SK-N-SH (cell line): ENCODE results near the gene DDX41.
"Not testable (repeated sequence)": the region's sequence is repeated elsewhere in the genome, so short reads cannot be mapped to it uniquely, and the experiment has no call there.

Source experiments
- FOXJ3 ChIP-seq: sonication (generic); formaldehyde crosslinking; IDR thresholded peaks from 2 replicates; pipeline ENCODE4 v1.5.1; 2020; ENCODE audit warnings: mild to moderate bottlenecking, missing genetic modification reagents
- JUND ChIP-seq: IDR thresholded peaks from 2 replicates; pipeline ENCODE4 v1.4.0; 2012
- POLR2AphosphoS5 ChIP-seq: IDR thresholded peaks from 2 replicates; pipeline ENCODE4 v1.6.1; 2012; ENCODE audit warnings: low read depth, low read length
- RFX5 ChIP-seq: IDR thresholded peaks from 2 replicates; pipeline ENCODE4 v1.6.1; 2012; ENCODE audit warnings: mild to moderate bottlenecking, improper control_type of control experiment, low read length
- SIN3A ChIP-seq: IDR thresholded peaks from 2 replicates; pipeline ENCODE4 v1.6.1; 2012; ENCODE audit warnings: low read depth, mild to moderate bottlenecking, low read length, moderate library complexity, borderline replicate concordance
- YY1 ChIP-seq: IDR thresholded peaks from 2 replicates; pipeline ENCODE4 v1.4.0; 2012; ENCODE audit warnings: low read depth, mild to moderate bottlenecking
- TF ChIP-seq, protein P1 (sequence below): IDR thresholded peaks from 2 replicates; pipeline ENCODE4 v1.6.1; 2012; ENCODE audit warnings: mild to moderate bottlenecking, low read depth, low read length, moderate library complexity
- TF ChIP-seq, protein P2 (sequence below): fragments of 200-600 bp; sonication (generic); IDR thresholded peaks from 2 replicates; pipeline ENCODE4 v1.6.1; 2017; ENCODE audit warnings: antibody characterized with exemption, mild to moderate bottlenecking, moderate library complexity
- TF ChIP-seq, protein P3 (sequence below): IDR thresholded peaks from 2 replicates; pipeline ENCODE4 v1.4.0; 2012; ENCODE audit warnings: low read depth, borderline replicate concordance
- TF ChIP-seq, protein P4 (sequence below): IDR thresholded peaks from 2 replicates; pipeline ENCODE4 v1.4.0; 2012; ENCODE audit warnings: low read depth
- TF ChIP-seq, protein P5 (sequence below): fragments of 150-350 bp; IDR thresholded peaks from 2 replicates; pipeline ENCODE4 v1.6.1; 2017; ENCODE audit warnings: antibody characterized with exemption, low read length, low read depth, borderline replicate concordance

DNA sequence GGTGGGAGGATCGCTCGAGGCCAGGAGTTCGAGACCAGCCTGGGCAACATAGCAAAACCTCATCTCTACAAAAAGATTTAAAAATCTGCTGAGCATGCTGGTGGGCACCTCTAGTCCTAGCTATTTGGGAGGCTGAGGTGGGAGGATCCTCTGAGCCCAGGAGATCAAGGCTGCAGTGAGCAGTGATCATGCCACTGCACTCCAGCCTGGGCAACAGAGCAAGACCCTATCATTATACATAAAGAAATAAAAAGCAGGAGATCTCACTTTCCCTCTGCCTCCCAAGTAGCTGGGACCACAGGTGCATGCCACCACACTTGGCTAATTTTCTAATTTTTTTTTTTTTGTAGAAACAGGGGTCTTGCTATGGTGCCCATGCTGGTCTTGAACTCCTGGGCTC lies 31.0 kb downstream of the DDX41 start:
- TF ChIP-seq, protein P1, sequence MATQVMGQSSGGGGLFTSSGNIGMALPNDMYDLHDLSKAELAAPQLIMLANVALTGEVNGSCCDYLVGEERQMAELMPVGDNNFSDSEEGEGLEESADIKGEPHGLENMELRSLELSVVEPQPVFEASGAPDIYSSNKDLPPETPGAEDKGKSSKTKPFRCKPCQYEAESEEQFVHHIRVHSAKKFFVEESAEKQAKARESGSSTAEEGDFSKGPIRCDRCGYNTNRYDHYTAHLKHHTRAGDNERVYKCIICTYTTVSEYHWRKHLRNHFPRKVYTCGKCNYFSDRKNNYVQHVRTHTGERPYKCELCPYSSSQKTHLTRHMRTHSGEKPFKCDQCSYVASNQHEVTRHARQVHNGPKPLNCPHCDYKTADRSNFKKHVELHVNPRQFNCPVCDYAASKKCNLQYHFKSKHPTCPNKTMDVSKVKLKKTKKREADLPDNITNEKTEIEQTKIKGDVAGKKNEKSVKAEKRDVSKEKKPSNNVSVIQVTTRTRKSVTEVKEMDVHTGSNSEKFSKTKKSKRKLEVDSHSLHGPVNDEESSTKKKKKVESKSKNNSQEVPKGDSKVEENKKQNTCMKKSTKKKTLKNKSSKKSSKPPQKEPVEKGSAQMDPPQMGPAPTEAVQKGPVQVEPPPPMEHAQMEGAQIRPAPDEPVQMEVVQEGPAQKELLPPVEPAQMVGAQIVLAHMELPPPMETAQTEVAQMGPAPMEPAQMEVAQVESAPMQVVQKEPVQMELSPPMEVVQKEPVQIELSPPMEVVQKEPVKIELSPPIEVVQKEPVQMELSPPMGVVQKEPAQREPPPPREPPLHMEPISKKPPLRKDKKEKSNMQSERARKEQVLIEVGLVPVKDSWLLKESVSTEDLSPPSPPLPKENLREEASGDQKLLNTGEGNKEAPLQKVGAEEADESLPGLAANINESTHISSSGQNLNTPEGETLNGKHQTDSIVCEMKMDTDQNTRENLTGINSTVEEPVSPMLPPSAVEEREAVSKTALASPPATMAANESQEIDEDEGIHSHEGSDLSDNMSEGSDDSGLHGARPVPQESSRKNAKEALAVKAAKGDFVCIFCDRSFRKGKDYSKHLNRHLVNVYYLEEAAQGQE: not testable (repeated sequence)
- not testable (repeated sequence) for TF ChIP-seq FOXJ3 (CRISPR knock-in tag); JUND; SIN3A; POLR2AphosphoS5; YY1; RFX5
- TF ChIP-seq, protein P2, sequence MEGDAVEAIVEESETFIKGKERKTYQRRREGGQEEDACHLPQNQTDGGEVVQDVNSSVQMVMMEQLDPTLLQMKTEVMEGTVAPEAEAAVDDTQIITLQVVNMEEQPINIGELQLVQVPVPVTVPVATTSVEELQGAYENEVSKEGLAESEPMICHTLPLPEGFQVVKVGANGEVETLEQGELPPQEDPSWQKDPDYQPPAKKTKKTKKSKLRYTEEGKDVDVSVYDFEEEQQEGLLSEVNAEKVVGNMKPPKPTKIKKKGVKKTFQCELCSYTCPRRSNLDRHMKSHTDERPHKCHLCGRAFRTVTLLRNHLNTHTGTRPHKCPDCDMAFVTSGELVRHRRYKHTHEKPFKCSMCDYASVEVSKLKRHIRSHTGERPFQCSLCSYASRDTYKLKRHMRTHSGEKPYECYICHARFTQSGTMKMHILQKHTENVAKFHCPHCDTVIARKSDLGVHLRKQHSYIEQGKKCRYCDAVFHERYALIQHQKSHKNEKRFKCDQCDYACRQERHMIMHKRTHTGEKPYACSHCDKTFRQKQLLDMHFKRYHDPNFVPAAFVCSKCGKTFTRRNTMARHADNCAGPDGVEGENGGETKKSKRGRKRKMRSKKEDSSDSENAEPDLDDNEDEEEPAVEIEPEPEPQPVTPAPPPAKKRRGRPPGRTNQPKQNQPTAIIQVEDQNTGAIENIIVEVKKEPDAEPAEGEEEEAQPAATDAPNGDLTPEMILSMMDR: not testable (repeated sequence)
- TF ChIP-seq, protein P3, sequence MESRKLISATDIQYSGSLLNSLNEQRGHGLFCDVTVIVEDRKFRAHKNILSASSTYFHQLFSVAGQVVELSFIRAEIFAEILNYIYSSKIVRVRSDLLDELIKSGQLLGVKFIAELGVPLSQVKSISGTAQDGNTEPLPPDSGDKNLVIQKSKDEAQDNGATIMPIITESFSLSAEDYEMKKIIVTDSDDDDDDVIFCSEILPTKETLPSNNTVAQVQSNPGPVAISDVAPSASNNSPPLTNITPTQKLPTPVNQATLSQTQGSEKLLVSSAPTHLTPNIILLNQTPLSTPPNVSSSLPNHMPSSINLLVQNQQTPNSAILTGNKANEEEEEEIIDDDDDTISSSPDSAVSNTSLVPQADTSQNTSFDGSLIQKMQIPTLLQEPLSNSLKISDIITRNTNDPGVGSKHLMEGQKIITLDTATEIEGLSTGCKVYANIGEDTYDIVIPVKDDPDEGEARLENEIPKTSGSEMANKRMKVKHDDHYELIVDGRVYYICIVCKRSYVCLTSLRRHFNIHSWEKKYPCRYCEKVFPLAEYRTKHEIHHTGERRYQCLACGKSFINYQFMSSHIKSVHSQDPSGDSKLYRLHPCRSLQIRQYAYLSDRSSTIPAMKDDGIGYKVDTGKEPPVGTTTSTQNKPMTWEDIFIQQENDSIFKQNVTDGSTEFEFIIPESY: not testable (repeated sequence)
- TF ChIP-seq, protein P4, sequence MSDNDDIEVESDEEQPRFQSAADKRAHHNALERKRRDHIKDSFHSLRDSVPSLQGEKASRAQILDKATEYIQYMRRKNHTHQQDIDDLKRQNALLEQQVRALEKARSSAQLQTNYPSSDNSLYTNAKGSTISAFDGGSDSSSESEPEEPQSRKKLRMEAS: not testable (repeated sequence)
- TF ChIP-seq, protein P5, sequence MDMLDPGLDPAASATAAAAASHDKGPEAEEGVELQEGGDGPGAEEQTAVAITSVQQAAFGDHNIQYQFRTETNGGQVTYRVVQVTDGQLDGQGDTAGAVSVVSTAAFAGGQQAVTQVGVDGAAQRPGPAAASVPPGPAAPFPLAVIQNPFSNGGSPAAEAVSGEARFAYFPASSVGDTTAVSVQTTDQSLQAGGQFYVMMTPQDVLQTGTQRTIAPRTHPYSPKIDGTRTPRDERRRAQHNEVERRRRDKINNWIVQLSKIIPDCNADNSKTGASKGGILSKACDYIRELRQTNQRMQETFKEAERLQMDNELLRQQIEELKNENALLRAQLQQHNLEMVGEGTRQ: not testable (repeated sequence)
